ENCODE data around the gene NCCRP1.

- TF ChIP-seq CTCF (IDR thresholded peaks at IDR 0.05) = no peak
- TF ChIP-seq EZH2phosphoT487 (IDR thresholded peaks at IDR 0.05) = no peak
- TF ChIP-seq EZH2 (IDR thresholded peaks at IDR 0.05) = no peak
Measured at GRCh38 chr19:39170386-39171231, 26.2 kb upstream of the NCCRP1 start.
